Hepatocyte (in vitro differentiated cells): ENCODE data around the gene RNF180. TPM values are rescaled to one million over a fixed set of nuclear protein-coding genes. Genes with fewer than 3 reads are reported as not detected.

Experiments used
- DNase-seq: peaks from one replicate; pipeline ENCODE4 v3.0.0-alpha.2; 2016; ENCODE audit warnings: low spot score
- H2AFZ ChIP-seq: fragments of 200-600 bp; sonication (generic); 2 replicates; pipeline ENCODE4 v1.6.0; 2016; ENCODE audit warnings: antibody characterized with exemption, mild to moderate bottlenecking
- H3K27ac ChIP-seq: fragments of 200-600 bp; sonication (generic); 2 replicates; pipeline ENCODE4 v1.5.1; 2016; ENCODE audit warnings: mild to moderate bottlenecking
- H3K27me3 ChIP-seq: fragments of 200-600 bp; sonication (generic); 2 replicates; pipeline ENCODE4 v1.6.1; 2016
- H3K36me3 ChIP-seq: fragments of 200-600 bp; sonication (generic); replicated peaks from 2 replicates; pipeline ENCODE4 v1.5.1; 2016; ENCODE audit warnings: low read depth; ENCODE audit not compliant: insufficient read depth
- H3K4me1 ChIP-seq: fragments of 200-600 bp; sonication (generic); 2 replicates; pipeline ENCODE4 v1.5.1; 2016; ENCODE audit warnings: mild to moderate bottlenecking, moderate library complexity; ENCODE audit not compliant: insufficient read depth
- H3K4me2 ChIP-seq: fragments of 200-600 bp; sonication (generic); 2 replicates; pipeline ENCODE4 v1.6.0; 2016
- H3K4me3 ChIP-seq: fragments of 200-600 bp; sonication (generic); 2 replicates; pipeline ENCODE4 v1.5.1; 2016; ENCODE audit warnings: mild to moderate bottlenecking
- H3K79me2 ChIP-seq: fragments of 200-600 bp; sonication (generic); 2 replicates; pipeline ENCODE4 v1.6.0; 2017; ENCODE audit warnings: mild to moderate bottlenecking
- H3K9me2 ChIP-seq: fragments of 200-600 bp; sonication (generic); replicated peaks from 2 replicates; pipeline ENCODE4 v1.6.0; 2017; ENCODE audit warnings: mild to moderate bottlenecking; ENCODE audit not compliant: insufficient read depth
- H3K9me3 ChIP-seq: fragments of 200-600 bp; sonication (generic); 2 replicates; pipeline ENCODE4 v1.5.1; 2016; ENCODE audit warnings: low read depth, mild to moderate bottlenecking
- H4K20me1 ChIP-seq: fragments of 200-600 bp; sonication (generic); 2 replicates; pipeline ENCODE4 v1.6.0; 2016; ENCODE audit warnings: mild to moderate bottlenecking; ENCODE audit not compliant: insufficient read depth, poor library complexity, severe bottlenecking
- CTCF ChIP-seq: fragments of 200-600 bp; sonication (generic); IDR thresholded peaks from 2 replicates; pipeline ENCODE4 v1.5.1; 2016; ENCODE audit warnings: antibody characterized with exemption, mild to moderate bottlenecking; ENCODE audit not compliant: poor library complexity
- EZH2 ChIP-seq: fragments of 200-600 bp; sonication (generic); IDR thresholded peaks from 2 replicates; pipeline ENCODE4 v1.6.1; 2016; ENCODE audit warnings: antibody characterized with exemption, mild to moderate bottlenecking, borderline replicate concordance
- EZH2phosphoT487 ChIP-seq: fragments of 200-600 bp; sonication (generic); IDR thresholded peaks from one replicate; pipeline ENCODE4 v1.6.1; 2018; ENCODE audit warnings: antibody characterized with exemption, mild to moderate bottlenecking, low read depth, moderate library complexity; ENCODE audit not compliant: unreplicated experiment, severe bottlenecking
- WGBS: methylation state at CpG from one replicate; pipeline ENCODE4 v1.1.6; 2016; ENCODE audit warnings: low lambda C conversion rate; ENCODE audit errors: missing lambda C conversion rate; 5-methylcytosine and 5-hydroxymethylcytosine counted together
- polyA plus RNA-seq: library from polyadenylated mRNA; unstranded; fragments of >200 nt; fragmentation: Nextera tagmentation; extraction: Ambion mirVana; gene quantifications from 2 replicates; pipeline ENCODE4 v1.2.1, GENCODE V29; 2016
- total RNA-seq: library from RNA; depleted of rRNA; stranded (reverse); fragments of >200 nt; gene quantifications from 2 replicates; pipeline ENCODE4 v1.2.3, GENCODE V29; 2014

The RNF180 gene
- total and polyA plus RNA-seq, 2 experiments from 2014 or later, result 3.0 to 4.7 TPM

DNA sequence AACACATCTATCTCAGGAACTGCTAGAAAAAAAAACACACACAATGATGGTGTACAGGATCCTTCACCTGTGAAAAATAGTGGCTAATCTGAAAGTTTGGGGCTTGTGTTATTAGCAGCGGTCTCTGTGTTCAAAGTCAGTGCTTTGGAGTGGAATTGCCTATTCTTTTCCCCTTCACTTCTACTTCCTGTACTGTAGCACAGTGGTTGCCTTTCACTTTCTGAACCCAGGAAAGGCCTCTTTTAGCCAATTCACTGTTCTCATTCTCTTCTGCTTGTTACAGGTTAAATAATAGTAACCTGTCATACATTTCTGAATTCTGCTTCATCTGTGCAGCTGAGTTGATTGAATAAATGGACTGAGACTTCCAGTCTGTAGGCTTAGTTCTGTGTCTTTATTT, 178.9 kb downstream of the RNF180 start:
- no peaks in the 10 kb centered on the region for H3K27me3 ChIP-seq
- H3K4me3 ChIP-seq, result no peak overlapping the region
- H3K79me2 ChIP-seq, result no peaks in the 10 kb centered on the region
- no peaks in the 10 kb centered on the region for H3K9me2 ChIP-seq
- no peaks in the 10 kb centered on the region for H3K36me3 ChIP-seq
- whole genome bisulfite sequencing, result 100% methylated on average over 1 of the region's 1 CpG
- no peaks in the 10 kb centered on the region for H4K20me1 ChIP-seq
- H2AFZ ChIP-seq, result no peak overlapping the region
- no peak for DNase-seq
- H3K4me1 ChIP-seq, result peaks cover 4% of the 10 kb centered on the region
- H3K9me3 ChIP-seq, result no peaks in the 10 kb centered on the region
- no peak overlapping the region for H3K27ac ChIP-seq
- no peak overlapping the region for H3K4me2 ChIP-seq
- TF ChIP-seq EZH2, result no peak
- no peak for TF ChIP-seq EZH2phosphoT487
- TF ChIP-seq CTCF, result no peak

- Histone ChIP-seq H3K79me2 (no peaks in the 10 kb centered on the region), H3K27ac (no peak overlapping the region)
Measured at GRCh38 chr5:64347309-64347708, 181.7 kb downstream of the RNF180 start.

GRCh38 chr5:64364426-64364825, 198.8 kb downstream of the RNF180 start:
- 75% methylated on average over 3 of the region's 3 CpGs for WGBS
- no peak overlapping the region for H3K4me2 ChIP-seq
- H3K27ac ChIP-seq, result no peak overlapping the region
- DNase-seq, result no peak
- TF ChIP-seq CTCF (no peak), EZH2phosphoT487 (no peak), EZH2 (no peak)
- no peaks in the 10 kb centered on the region for H3K9me3 ChIP-seq
- no peaks in the 10 kb centered on the region for H3K27me3 ChIP-seq
- H3K79me2 ChIP-seq, result no peaks in the 10 kb centered on the region
- H3K9me2 ChIP-seq, result no peaks in the 10 kb centered on the region
- no peak overlapping the region for H3K4me3 ChIP-seq
- no peaks in the 10 kb centered on the region for H3K4me1 ChIP-seq
- H3K36me3 ChIP-seq, result no peaks in the 10 kb centered on the region
- H2AFZ ChIP-seq, result no peak overlapping the region
- H4K20me1 ChIP-seq, result no peaks in the 10 kb centered on the region

More at GRCh38 chr5:64347309-64347708, 181.7 kb downstream of the RNF180 start:
- no peaks in the 10 kb centered on the region for H4K20me1 ChIP-seq
- no peak for TF ChIP-seq EZH2
- TF ChIP-seq CTCF, result peak; percentile 35
- no peak for TF ChIP-seq EZH2phosphoT487
- H2AFZ ChIP-seq, result no peak overlapping the region
- no peaks in the 10 kb centered on the region for H3K27me3 ChIP-seq
- no peaks in the 10 kb centered on the region for H3K9me3 ChIP-seq
- peaks cover 4% of the 10 kb centered on the region for H3K4me1 ChIP-seq
- H3K36me3 ChIP-seq, result no peaks in the 10 kb centered on the region
- peak; percentile 10 for DNase-seq
- no peak overlapping the region for H3K4me2 ChIP-seq
- H3K9me2 ChIP-seq, result no peaks in the 10 kb centered on the region
- H3K4me3 ChIP-seq, result no peak overlapping the region

DNA sequence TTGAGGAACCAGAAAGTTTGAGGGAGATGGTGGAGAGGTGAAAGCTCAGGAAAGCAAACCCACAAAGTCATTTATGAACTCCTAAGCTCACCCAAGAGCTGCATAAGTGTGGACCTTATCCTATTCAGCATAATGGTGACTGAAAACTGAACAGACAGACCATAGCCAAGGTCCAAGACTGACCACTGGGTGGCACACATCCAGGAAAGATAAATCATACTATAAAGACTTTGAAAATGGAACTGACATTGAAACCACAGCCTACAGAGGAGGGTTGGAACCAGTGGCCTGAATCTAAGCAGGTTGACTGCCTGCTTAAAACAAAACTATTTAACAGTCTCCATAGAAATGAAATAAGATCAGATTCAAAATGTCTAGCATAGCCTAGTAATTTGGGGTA, 219.1 kb downstream of the RNF180 start:
- no peaks in the 10 kb centered on the region for H3K9me2 ChIP-seq
- peak; percentile 44 for DNase-seq
- H3K27ac ChIP-seq, result no peak overlapping the region
- H4K20me1 ChIP-seq, result no peaks in the 10 kb centered on the region
- TF ChIP-seq EZH2phosphoT487 (no peak), CTCF (peak; percentile 37)
- H3K79me2 ChIP-seq, result no peaks in the 10 kb centered on the region
- no peaks in the 10 kb centered on the region for H3K4me1 ChIP-seq
- H3K36me3 ChIP-seq, result no peaks in the 10 kb centered on the region
- H3K9me3 ChIP-seq, result no peaks in the 10 kb centered on the region
- H3K4me2 ChIP-seq, result no peak overlapping the region
- H3K27me3 ChIP-seq, result no peaks in the 10 kb centered on the region
- no peak overlapping the region for H2AFZ ChIP-seq
- H3K4me3 ChIP-seq, result no peak overlapping the region
